K562 (cell line): ENCODE measurements around the gene ZNF785. TPM values are rescaled to one million over a fixed set of nuclear protein-coding genes. Genes with fewer than 3 reads are reported as not detected.

ENCODE experiments used
- ATAC-seq: fragments of 200-7000 bp; cut with Tn5 transposase; 3 replicates; pipeline ENCODE4 v1.9.1; 2020; ENCODE audit warnings: moderate library complexity
- BruUV-seq: library from RNA; stranded (reverse); fragments of 400-500 nt; replicated peaks from 2 replicates; lab custom pipeline; 2021; lab: Mats Ljungman, UMichigan
- CTCF ChIA-PET: fragments of 300-600 bp; formaldehyde crosslinking; extraction: SDS; loops from one replicate; lab custom pipeline; 2021; ENCODE audit warnings: low intra/inter-chr PET ratio; lab: Yijun Ruan, JAX
- POLR2A ChIA-PET: fragments of 300-600, 350-650 bp; sonication (Branson Sonifier 250); formaldehyde crosslinking; extraction: SDS; loops from one replicate; lab custom pipeline; 2021; ENCODE audit warnings: antibody characterized with exemption, inconsistent platforms; lab: Yijun Ruan, JAX
- DNase-seq, 4 experiments: peaks; one replicate each; pipeline versions ENCODE4 v3.0.0 to v3.0.0-alpha.2; 2011 to 2018; ENCODE audit warnings: low spot score in 3 of 4, mixed read lengths in 3 of 4; ENCODE audit errors: extremely low read depth in 1 of 4
- FAIRE-seq: peaks from 2 replicates; lab custom pipeline; 2011; peaks lifted over from hg19 to GRCh38; lab: Jason Lieb, UNC
- H2AFZ ChIP-seq: 2 replicates; pipeline ENCODE4 v1.6.0; 2011; ENCODE audit warnings: low read depth, low read length, control low read depth, inconsistent platforms
- H3K27ac ChIP-seq: fragments of 200-600 bp; 3 replicates; pipeline ENCODE4 v1.8.0; 2011; ENCODE audit warnings: low read depth, mild to moderate bottlenecking, control low read depth, inconsistent platforms, low read length, moderate library complexity, mixed read lengths; ENCODE audit errors: extremely low read depth
- H3K27me3 ChIP-seq, 2 experiments: fragments of 300-600 bp in 1 of 2; 2 replicates in 1 of 2; 3 replicates in 1 of 2; pipeline versions ENCODE4 v1.6.0 to v1.8.0; 2011; ENCODE audit warnings: inconsistent platforms in 2 of 2, low read length in 2 of 2, mild to moderate bottlenecking in 1 of 2, mixed read lengths in 1 of 2, moderate library complexity in 1 of 2; ENCODE audit not compliant: control insufficient read depth in 2 of 2, insufficient read depth in 2 of 2
- H3K36me3 ChIP-seq: fragments of 300-600 bp; 3 replicates; pipeline ENCODE4 v1.8.0; 2011; ENCODE audit warnings: mild to moderate bottlenecking, low read length, inconsistent platforms; ENCODE audit not compliant: control insufficient read depth, insufficient read depth
- H3K4me1 ChIP-seq, 2 experiments: fragments of 200-600 bp in 1 of 2; replicated peaks in 1 of 2; 2 replicates in 1 of 2; 3 replicates in 1 of 2; pipeline versions ENCODE4 v1.5.1 to v1.8.0; 2011; ENCODE audit warnings: inconsistent platforms in 2 of 2, low read length in 2 of 2, mild to moderate bottlenecking in 1 of 2, mixed read lengths in 1 of 2, moderate library complexity in 1 of 2; ENCODE audit not compliant: control insufficient read depth in 2 of 2, insufficient read depth in 2 of 2
- H3K4me2 ChIP-seq: 2 replicates; pipeline ENCODE4 v1.6.1; 2011; ENCODE audit warnings: low read length, control low read depth, inconsistent platforms, mixed read lengths; ENCODE audit not compliant: insufficient read depth
- H3K4me3 ChIP-seq: fragments of 200-600 bp; sonication (generic), shearing (Covaris generic); 2 replicates; pipeline ENCODE4 v1.5.1; 2016; ENCODE audit warnings: control low read depth, inconsistent platforms
- H3K79me2 ChIP-seq: fragments of 200-600 bp; 3 replicates; pipeline ENCODE4 v1.8.0; 2011; ENCODE audit warnings: low read length, inconsistent platforms; ENCODE audit not compliant: control insufficient read depth, insufficient read depth
- H3K9ac ChIP-seq, 2 experiments: 2 replicates each; pipeline versions ENCODE4 v1.6.0 to v1.6.1; 2011; ENCODE audit warnings: low read depth in 2 of 2, low read length in 2 of 2, control low read depth in 1 of 2, inconsistent platforms in 1 of 2, mild to moderate bottlenecking in 1 of 2, mixed read lengths in 1 of 2; ENCODE audit not compliant: insufficient read depth in 1 of 2
- H3K9me1 ChIP-seq: one replicate; pipeline ENCODE4 v1.6.0; 2011; ENCODE audit warnings: inconsistent platforms, mild to moderate bottlenecking, low read length, moderate library complexity; ENCODE audit not compliant: control insufficient read depth, insufficient read depth
- H3K9me3 ChIP-seq: replicated peaks from 2 replicates; pipeline ENCODE4 v1.5.1; 2011; ENCODE audit warnings: low read depth, low read length, inconsistent platforms; ENCODE audit not compliant: control insufficient read depth, insufficient read depth
- H4K20me1 ChIP-seq: replicated peaks from 2 replicates; pipeline ENCODE4 v1.6.1; 2011; ENCODE audit warnings: low read length, inconsistent platforms, mixed read lengths; ENCODE audit not compliant: control insufficient read depth, insufficient read depth
- FOXA1 ChIP-seq: fragments of 450-650 bp; IDR thresholded peaks from 2 replicates; pipeline ENCODE4 v1.6.1; 2016; ENCODE audit warnings: mild to moderate bottlenecking, borderline replicate concordance
- POLR2B ChIP-seq: fragments of 450-650 bp; IDR thresholded peaks from 2 replicates; pipeline ENCODE4 v1.6.1; 2018; ENCODE audit warnings: low read depth; ENCODE audit not compliant: partially characterized antibody
- POLR2G ChIP-seq: fragments of 200-400 bp; formaldehyde crosslinking; IDR thresholded peaks from 2 replicates; pipeline ENCODE4 v1.6.1; 2017; ENCODE audit warnings: low read depth, mild to moderate bottlenecking, antibody characterized with exemption, low read length, moderate library complexity
- RBFOX2 ChIP-seq: fragments of 200-400 bp; formaldehyde crosslinking; IDR thresholded peaks from 2 replicates; pipeline ENCODE4 v1.6.1; 2017; ENCODE audit warnings: low read depth, mild to moderate bottlenecking, low read length, moderate library complexity
- XRCC3 ChIP-seq: fragments of 450-650 bp; IDR thresholded peaks from 2 replicates; pipeline ENCODE4 v1.6.1; 2017; ENCODE audit warnings: mild to moderate bottlenecking, moderate library complexity
- WGBS: fragments of 100-300 bp; shearing (Covaris generic); methylation state at CpG from one replicate; pipeline ENCODE4 v1.1.6; 2016; ENCODE audit warnings: low coverage, mixed read lengths; ENCODE audit not compliant: insufficient coverage; ENCODE audit errors: missing lambda C conversion rate; 5-methylcytosine and 5-hydroxymethylcytosine counted together
- in situ Hi-C: fragments of 300-500 bp; cut with MboI; formaldehyde crosslinking; loops from 4 replicates; pipeline ENCODE4 v1.15.0; 2018; ENCODE audit warnings: inconsistent platforms, mixed read lengths
- intact Hi-C: fragments of 100-400 bp; cut with micrococcal nuclease; formaldehyde crosslinking; loops from 2 replicates; pipeline ENCODE4 v1.14.2; 2022
- polyA plus RNA-seq, 8 experiments: library from polyadenylated mRNA; depleted of rRNA in 4 of 8; stranded (reverse) in 5 of 8; unstranded in 3 of 8; fragments of >200 nt; fragmentation: Nextera tagmentation in 2 of 8; fragmentation: Illumina TruSeq in 1 of 8; extraction: Ambion mirVana in 2 of 8; extraction: Trizol in 1 of 8; gene quantifications; 2 replicates each; pipeline versions ENCODE4 v1.2.1 to v1.2.3, GENCODE V29; 2011 to 2014; ENCODE audit warnings: inconsistent platforms in 1 of 8, missing spikeins in 1 of 8
- total RNA-seq, 7 experiments: library from RNA; depleted of rRNA in 6 of 7; stranded (reverse); fragments of >200 nt in 6 of 7; fragmentation: Illumina TruSeq in 2 of 7; extraction: Trizol in 2 of 7; gene quantifications; 2 replicates each; pipeline versions ENCODE4 v1.2.1 to v1.2.3, GENCODE V29; 2011 to 2021; ENCODE audit warnings: low replicate concordance in 1 of 7
- TF ChIP-seq, protein P1 (sequence below): sonication (generic); formaldehyde crosslinking; IDR thresholded peaks from 2 replicates; pipeline ENCODE4 v1.8.1; 2023; ENCODE audit warnings: mild to moderate bottlenecking, missing genetic modification reagents

The ZNF785 gene
- total and polyA plus RNA-seq, 9 of the 15 experiments (the other 6 are each of a cell fraction or from before 2014, with no cell fraction given), result 0.64 to 11.0 (median 6.4) TPM

DNA sequence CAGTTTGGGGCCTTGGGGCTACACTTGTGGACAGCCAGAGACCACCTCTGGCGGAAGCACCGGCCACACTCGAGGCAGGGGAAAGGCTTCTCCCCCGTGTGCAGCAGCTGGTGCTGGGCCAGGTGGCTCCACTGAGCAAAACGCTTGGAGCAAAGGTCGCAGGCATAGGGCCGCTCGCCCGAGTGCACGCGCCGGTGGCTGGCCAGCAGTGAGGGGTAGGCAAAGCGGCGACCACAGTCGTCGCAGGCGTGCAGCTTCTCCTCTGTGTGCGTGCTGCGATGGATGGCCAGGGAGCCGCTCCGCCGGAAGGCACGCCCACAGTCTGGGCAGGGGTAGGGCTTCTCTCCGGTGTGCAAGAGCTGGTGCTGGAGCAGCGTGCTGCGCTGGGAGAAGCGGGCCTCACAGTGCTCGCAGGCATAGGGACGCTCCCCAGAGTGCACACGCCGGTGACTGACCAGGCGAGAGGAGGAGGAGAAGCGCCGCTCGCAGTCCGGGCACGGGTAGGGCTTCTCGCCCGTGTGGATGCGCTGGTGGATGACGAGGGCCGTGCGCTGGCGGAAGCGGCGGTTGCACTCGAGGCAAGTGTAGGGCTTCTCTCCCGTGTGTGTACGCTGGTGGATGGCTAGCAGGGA, 18.9 kb upstream of the ZNF785 start:
- H3K9me3 ChIP-seq, result no peaks in the 10 kb centered on the region
- no peaks in the 10 kb centered on the region for H3K27me3 ChIP-seq
- ATAC-seq (no peak), DNase-seq (no peak)
- H3K27ac ChIP-seq, result no peak overlapping the region
- no peak overlapping the region for H3K4me2 ChIP-seq
- POLR2A ChIA-PET, result no interaction called here
- H2AFZ ChIP-seq, result no peak overlapping the region
- WGBS, result 92% methylated on average over 29 of the region's 49 CpGs
- in situ Hi-C loops, result no loop called here
- intact Hi-C loops, result no loop called here
- peaks cover 10% of the 10 kb centered on the region for H3K79me2 ChIP-seq
- peaks cover 60% of the 10 kb centered on the region for H3K36me3 ChIP-seq
- TF ChIP-seq FOXA1 (no peak), XRCC3 (no peak), RBFOX2 (peak; percentile 62), POLR2B (no peak), POLR2G (peak; percentile 57; the same call in 1 of the 2 replicates)
- TF ChIP-seq, protein P1, sequence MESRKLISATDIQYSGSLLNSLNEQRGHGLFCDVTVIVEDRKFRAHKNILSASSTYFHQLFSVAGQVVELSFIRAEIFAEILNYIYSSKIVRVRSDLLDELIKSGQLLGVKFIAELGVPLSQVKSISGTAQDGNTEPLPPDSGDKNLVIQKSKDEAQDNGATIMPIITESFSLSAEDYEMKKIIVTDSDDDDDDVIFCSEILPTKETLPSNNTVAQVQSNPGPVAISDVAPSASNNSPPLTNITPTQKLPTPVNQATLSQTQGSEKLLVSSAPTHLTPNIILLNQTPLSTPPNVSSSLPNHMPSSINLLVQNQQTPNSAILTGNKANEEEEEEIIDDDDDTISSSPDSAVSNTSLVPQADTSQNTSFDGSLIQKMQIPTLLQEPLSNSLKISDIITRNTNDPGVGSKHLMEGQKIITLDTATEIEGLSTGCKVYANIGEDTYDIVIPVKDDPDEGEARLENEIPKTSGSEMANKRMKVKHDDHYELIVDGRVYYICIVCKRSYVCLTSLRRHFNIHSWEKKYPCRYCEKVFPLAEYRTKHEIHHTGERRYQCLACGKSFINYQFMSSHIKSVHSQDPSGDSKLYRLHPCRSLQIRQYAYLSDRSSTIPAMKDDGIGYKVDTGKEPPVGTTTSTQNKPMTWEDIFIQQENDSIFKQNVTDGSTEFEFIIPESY (CRISPR knock-in tag), result peak; percentile 88
- TF ChIP-seq, all 486 proteins: peak for 3
- peak overlapping the region in 1 of 2 experiments; percentile 42; a peak in 2 of 4 replicates for H3K9ac ChIP-seq
- FAIRE-seq, result no peak
- H3K4me3 ChIP-seq, result no peak overlapping the region
- BruUV-seq, result no TSS peak
- H3K4me1 ChIP-seq, result peaks cover 7 to 17% of the 10 kb centered on the region in 2 experiments; a peak in 4 of 5 replicates
- CTCF ChIA-PET, result no interaction called here
- no peaks in the 10 kb centered on the region for H4K20me1 ChIP-seq
- no peaks in the 10 kb centered on the region for H3K9me1 ChIP-seq
